Activated CD4-positive, alpha-beta T cell treated with anti-CD3 and anti-CD28 coated beads for 36 hours (primary cell): Measurements from ENCODE around the gene RAB11FIP5. TPM values are rescaled to one million over a fixed set of nuclear protein-coding genes. Genes with fewer than 3 reads are reported as not detected.
"Not testable (repeated sequence)": the region's sequence is repeated elsewhere in the genome, so short reads cannot be mapped to it uniquely, and the experiment has no call there.

Source experiments
- ATAC-seq: fragments of 200-7000 bp; cut with Tn5 transposase; one replicate; pipeline ENCODE4 v1.10.0; 2021; ENCODE audit warnings: mild to moderate bottlenecking, moderate library complexity
- CTCF ChIA-PET: fragments of 350-600 bp; sonication (Branson Sonifier 250); formaldehyde crosslinking; loops from one replicate; lab custom pipeline; 2021; ENCODE audit warnings: antibody characterized with exemption; lab: Charles Lee
- POLR2A ChIA-PET: fragments of 350-600 bp; sonication (Branson Sonifier 250); formaldehyde crosslinking; loops from one replicate; lab custom pipeline; 2021; ENCODE audit warnings: antibody characterized with exemption, inconsistent platforms; lab: Charles Lee
- DNase-seq: peaks from one replicate; pipeline ENCODE4 v3.0.0-alpha.2; 2020
- H3K27ac Mint-ChIP-seq: one replicate; pipeline ENCODE4 v1.8.0; 2021; ENCODE audit warnings: mixed read lengths
- H3K27me3 Mint-ChIP-seq: one replicate; pipeline ENCODE4 v1.8.0; 2021; ENCODE audit warnings: mixed read lengths
- H3K36me3 Mint-ChIP-seq: one replicate; pipeline ENCODE4 v1.8.0; 2021; ENCODE audit warnings: low read depth, mixed read lengths
- H3K4me1 Mint-ChIP-seq: one replicate; pipeline ENCODE4 v1.8.0; 2021; ENCODE audit warnings: mixed read lengths
- H3K4me3 Mint-ChIP-seq: one replicate; pipeline ENCODE4 v1.8.0; 2021; ENCODE audit warnings: mild to moderate bottlenecking, moderate library complexity, mixed read lengths
- H3K9me3 Mint-ChIP-seq: one replicate; pipeline ENCODE4 v1.8.0; 2021; ENCODE audit warnings: low read depth, mixed read lengths
- intact Hi-C, 2 experiments: fragments of 100-400 bp; cut with DNase I in 1 of 2; cut with micrococcal nuclease in 1 of 2; formaldehyde crosslinking; loops; one replicate each; pipeline versions ENCODE4 v1.14.2 to v1.15.1; 2022 to 2024; cut with DNase I, micrococcal nuclease
- total RNA-seq, 2 experiments: library from RNA; stranded (reverse); gene quantifications; one replicate each; pipeline ENCODE4 v1.2.3, GENCODE V29; 2021

Gene RAB11FIP5
- total RNA-seq, 2 experiments from 2014 or later, result 16.4 to 16.5 TPM

DNA sequence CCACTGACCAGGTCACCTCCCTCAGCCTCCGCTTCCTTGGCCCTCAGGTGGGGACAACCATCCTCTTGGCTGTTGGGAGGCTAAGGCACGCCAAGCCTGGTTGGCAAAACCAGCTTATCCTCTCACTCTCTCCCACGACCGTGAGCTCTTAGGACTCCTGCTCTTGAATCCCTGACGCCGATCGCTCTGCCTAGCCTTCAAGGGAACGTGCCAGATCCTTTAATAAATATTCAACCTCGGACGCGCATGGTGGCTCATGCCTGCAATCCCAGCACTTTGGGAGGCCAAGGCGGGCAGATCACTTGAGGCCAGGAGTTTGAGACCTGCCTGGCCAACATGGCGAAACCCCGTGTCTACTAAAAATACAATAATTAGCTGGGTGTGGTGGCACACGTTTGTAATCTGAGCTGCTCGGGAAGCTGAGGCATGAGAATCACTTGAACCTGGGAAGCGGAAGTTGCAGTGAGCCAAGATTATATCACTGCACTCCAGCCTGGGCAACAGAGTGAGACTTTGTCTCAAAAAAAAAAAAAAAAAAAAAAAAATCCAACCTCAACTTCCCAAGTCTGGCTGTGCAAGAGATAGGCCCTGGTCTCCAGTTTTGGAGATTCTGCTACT, 19.0 kb downstream of the RAB11FIP5 start:
- CTCF ChIA-PET, result interaction anchor here (0.5 to 2.4 kb wide), 3 partner anchors 8 to 201 kb away, joined by 4 to 5 read pairs (median 4); no protein-coding TSS in a partner anchor
- ATAC-seq, H3K36me3 Mint-ChIP-seq, H3K4me3 Mint-ChIP-seq, H3K9me3 Mint-ChIP-seq, H3K27ac Mint-ChIP-seq, intact Hi-C loops, POLR2A ChIA-PET, DNase-seq, H3K27me3 Mint-ChIP-seq, H3K4me1 Mint-ChIP-seq: not testable (repeated sequence)

DNA sequence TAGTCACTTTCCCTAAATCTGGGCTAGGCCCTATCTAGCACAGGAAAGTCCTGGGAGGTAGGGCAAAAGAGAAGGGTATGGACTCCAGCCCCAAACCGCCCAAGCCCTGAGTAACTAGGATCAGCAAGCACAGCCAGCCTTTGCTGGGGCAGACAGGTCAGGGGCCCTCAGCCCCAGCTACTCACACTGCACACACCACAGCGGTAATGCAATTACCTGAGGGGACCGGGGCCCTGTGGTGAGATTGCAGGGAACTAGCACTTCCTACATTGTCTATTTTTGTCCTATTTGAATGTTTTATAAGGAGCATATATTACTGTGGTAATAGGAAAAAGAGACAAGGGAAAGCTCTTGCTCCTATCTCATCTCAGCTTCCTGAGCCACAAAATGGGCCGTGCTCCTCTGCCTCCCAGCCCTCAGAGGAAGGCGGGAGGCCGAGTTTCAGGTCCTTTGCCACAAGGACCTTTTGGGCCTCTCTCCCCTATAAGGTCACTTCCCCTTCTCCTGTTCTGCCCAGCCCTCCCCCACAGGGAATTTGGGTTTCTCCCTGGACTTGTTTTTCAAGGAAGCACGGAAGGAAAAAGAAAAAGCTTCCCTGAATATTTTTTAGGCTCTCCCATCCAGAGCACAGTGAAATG, 20.5 kb downstream of the RAB11FIP5 start:
- POLR2A ChIA-PET, result no interaction called here
- no peak overlapping the region for H3K4me3 Mint-ChIP-seq
- no peaks in the 10 kb centered on the region for H3K9me3 Mint-ChIP-seq
- no peaks in the 10 kb centered on the region for H3K4me1 Mint-ChIP-seq
- H3K36me3 Mint-ChIP-seq, result no peaks in the 10 kb centered on the region
- intact Hi-C loops, result no loop called here
- ATAC-seq, result no peak
- CTCF ChIA-PET, result interaction anchor here (0.6 to 2.4 kb wide), 3 partner anchors 28 to 199 kb away, joined by 3 to 5 read pairs (median 5); no protein-coding TSS in a partner anchor
- H3K27me3 Mint-ChIP-seq, result no peaks in the 10 kb centered on the region
- peak overlapping the region; percentile 5 for H3K27ac Mint-ChIP-seq
- no peak for DNase-seq

DNA sequence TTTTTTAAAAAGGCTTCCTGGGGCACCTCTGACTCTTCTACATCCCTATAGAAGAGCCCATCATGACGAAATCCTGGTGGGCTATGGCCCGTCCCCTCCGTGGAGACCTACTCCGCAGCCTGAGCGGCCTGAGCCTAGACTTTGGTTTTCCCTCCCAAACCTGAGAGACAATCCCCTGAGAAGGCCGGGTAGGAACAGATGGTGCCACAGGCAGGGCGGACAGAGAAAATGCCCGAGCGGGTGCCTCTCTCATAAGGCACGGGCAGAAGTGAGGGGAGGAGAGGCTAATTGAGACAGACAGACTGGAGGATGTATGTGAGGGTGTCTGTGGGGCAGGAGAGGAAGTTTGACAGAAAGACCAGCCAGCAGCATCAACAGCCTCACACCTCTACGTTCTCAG, 21.1 kb downstream of the RAB11FIP5 start:
- no peak for DNase-seq
- POLR2A ChIA-PET, result no interaction called here
- no peak overlapping the region for H3K27ac Mint-ChIP-seq
- H3K9me3 Mint-ChIP-seq, result no peaks in the 10 kb centered on the region
- no peak for ATAC-seq
- CTCF ChIA-PET, result interaction anchor here (0.6 kb wide), 2 partner anchors 28 to 73 kb away, joined by 3 to 5 read pairs; no protein-coding TSS in a partner anchor
- H3K4me3 Mint-ChIP-seq, result no peak overlapping the region
- no peaks in the 10 kb centered on the region for H3K4me1 Mint-ChIP-seq
- intact Hi-C loops, result no loop called here
- no peaks in the 10 kb centered on the region for H3K36me3 Mint-ChIP-seq
- H3K27me3 Mint-ChIP-seq, result no peaks in the 10 kb centered on the region

DNA sequence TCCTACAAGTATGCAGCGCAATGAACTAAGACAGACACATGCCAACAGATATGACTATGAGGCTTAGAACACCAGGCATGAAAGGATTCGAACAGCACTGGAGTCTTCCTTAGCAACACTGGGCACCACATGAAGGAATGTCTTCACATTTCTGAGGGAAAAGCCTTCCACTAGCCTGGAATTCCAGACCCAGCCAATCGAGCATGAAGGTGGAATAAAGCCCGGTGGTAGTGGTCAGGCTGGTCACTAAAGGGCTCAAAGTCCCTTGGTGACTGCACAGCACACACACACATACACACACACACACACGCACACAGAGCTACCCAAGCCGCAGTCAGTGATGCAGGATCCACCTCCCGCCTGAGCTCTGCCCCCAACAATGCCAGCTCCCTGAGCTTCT, 21.6 kb downstream of the RAB11FIP5 start:
- intact Hi-C loops, result no loop called here
- no peaks in the 10 kb centered on the region for H3K9me3 Mint-ChIP-seq
- H3K27ac Mint-ChIP-seq, result no peak overlapping the region
- H3K27me3 Mint-ChIP-seq, result no peaks in the 10 kb centered on the region
- DNase-seq (no peak), ATAC-seq (no peak)
- ChIA-PET POLR2A (no interaction called here), CTCF (no interaction called here)
- H3K36me3 Mint-ChIP-seq, result no peaks in the 10 kb centered on the region
- H3K4me3 Mint-ChIP-seq, result no peak overlapping the region
- no peaks in the 10 kb centered on the region for H3K4me1 Mint-ChIP-seq

DNA sequence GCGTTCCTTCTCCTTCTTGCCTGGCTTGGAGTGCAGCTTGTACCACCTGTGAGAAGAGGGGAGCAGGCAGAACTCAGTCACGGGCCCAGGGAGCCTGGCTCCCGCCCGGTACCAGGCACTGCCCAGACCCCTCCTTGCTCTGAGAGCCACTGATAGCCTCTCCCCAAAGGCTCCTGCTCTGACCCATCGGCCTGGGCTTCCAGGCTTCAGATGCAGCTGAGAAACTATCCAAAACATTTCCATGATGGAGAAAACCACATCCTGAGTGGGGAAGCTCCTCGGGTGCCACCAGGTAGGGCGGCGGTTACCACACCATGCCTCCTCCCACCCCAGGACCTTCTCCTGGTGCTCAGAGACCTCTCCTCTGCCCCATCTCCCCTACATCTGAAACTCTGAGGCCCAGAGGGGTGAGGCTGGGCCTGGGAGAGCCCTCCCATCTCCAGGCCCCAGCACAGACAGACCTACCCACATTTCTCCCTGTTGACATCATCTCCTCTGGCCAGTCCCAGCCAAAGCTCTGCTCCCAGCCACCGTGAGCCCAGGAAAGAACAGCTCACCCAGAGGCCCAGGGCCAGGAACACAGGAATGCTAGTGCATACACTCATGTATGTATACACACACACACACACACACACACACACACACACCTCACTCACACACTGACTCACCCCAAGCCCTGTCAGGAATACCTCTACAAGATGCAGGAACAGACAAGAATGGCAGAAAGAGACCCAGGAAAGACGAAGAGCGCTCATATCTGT, 23.3 kb downstream of the RAB11FIP5 start:
- H3K4me3 Mint-ChIP-seq, result no peak overlapping the region
- H3K4me1 Mint-ChIP-seq, result no peaks in the 10 kb centered on the region
- H3K36me3 Mint-ChIP-seq, result no peaks in the 10 kb centered on the region
- ChIA-PET CTCF (interaction anchor here (1.3 to 6.4 kb wide), 2 partner anchors 67 to 88 kb away, joined by 6 to 56 read pairs; no protein-coding TSS in a partner anchor), POLR2A (interaction anchor here (1.1 kb wide), 1 partner anchor 23 kb away, joined by 3 read pairs; the partner anchor contains the start of gene RAB11FIP5)
- no peak overlapping the region for H3K27ac Mint-ChIP-seq
- intact Hi-C loops, result loop anchor here in 1 of 2 experiments (5.0 kb wide), 1 partner anchor 97 kb away; no protein-coding TSS in a partner anchor
- no peak for DNase-seq
- H3K9me3 Mint-ChIP-seq, result no peaks in the 10 kb centered on the region
- no peak for ATAC-seq
- H3K27me3 Mint-ChIP-seq, result no peaks in the 10 kb centered on the region

DNA sequence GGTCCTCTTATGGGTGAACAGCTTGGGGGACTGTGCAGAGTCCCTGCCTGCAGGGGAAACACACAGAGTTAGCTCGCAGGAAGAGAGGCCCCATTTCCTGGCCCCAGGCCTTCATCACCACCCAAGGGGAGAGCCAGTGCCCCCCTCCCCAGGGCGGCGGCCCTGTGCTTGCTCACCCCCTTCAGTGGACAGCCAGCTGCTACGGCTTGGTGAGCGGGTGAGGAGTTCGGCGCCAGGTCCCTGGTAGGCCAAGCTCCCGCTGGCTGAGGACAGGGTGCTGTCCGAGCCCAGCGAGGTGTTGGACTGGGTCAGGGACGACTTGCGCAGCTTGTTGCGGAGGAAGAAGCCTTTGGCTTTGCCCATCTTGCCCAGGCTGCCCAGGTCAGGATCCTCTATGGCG, 24.0 kb downstream of the RAB11FIP5 start:
- intact Hi-C loops, result loop anchor here in 1 of 2 experiments (5.0 kb wide), 1 partner anchor 96 kb away; no protein-coding TSS in a partner anchor

DNA sequence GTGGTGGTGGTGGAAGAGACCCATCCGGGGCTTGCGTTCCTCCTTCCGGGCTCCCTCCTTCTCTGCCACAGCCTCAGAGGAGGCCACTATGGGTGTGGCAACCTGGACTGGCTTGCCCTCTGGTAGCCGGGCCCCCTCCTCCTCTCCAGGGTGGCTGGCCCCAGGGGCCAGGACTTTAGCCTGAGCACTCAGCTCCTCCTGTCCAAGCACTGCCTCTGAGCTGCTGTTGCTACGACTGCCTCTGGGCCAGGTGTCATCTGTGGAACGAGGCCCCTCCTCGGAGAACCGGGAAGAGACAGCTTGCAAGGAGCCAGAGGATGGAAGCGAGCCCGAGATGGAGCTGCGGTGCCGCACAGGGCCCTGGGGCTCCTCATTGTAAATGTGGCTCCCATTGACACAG, 24.5 kb downstream of the RAB11FIP5 start:
- Mint-ChIP-seq H3K27me3 (no peaks in the 10 kb centered on the region), H3K27ac (no peak overlapping the region), H3K9me3 (no peaks in the 10 kb centered on the region), H3K4me1 (no peaks in the 10 kb centered on the region), H3K4me3 (no peak overlapping the region), H3K36me3 (no peaks in the 10 kb centered on the region)
- ATAC-seq (no peak), DNase-seq (no peak)
- CTCF ChIA-PET, result interaction anchor here (1.1 to 6.4 kb wide), 3 partner anchors 68 to 89 kb away, joined by 3 to 56 read pairs (median 6); no protein-coding TSS in a partner anchor
- POLR2A ChIA-PET, result interaction anchor here (1.1 kb wide), 1 partner anchor 24 kb away, joined by 3 read pairs; the partner anchor contains the start of gene RAB11FIP5
- intact Hi-C loops, result loop anchor here in 1 of 2 experiments (5.0 kb wide), 1 partner anchor 96 kb away; no protein-coding TSS in a partner anchor

More for the DNA sequence above, 24.0 kb downstream of the RAB11FIP5 start:
- no peak overlapping the region for H3K4me3 Mint-ChIP-seq
- no peaks in the 10 kb centered on the region for H3K4me1 Mint-ChIP-seq
- no peaks in the 10 kb centered on the region for H3K27me3 Mint-ChIP-seq
- DNase-seq (no peak), ATAC-seq (no peak)
- H3K27ac Mint-ChIP-seq, result no peak overlapping the region
- no peaks in the 10 kb centered on the region for H3K9me3 Mint-ChIP-seq
- no peaks in the 10 kb centered on the region for H3K36me3 Mint-ChIP-seq
- ChIA-PET POLR2A (interaction anchor here (1.1 kb wide), 1 partner anchor 24 kb away, joined by 3 read pairs; the partner anchor contains the start of gene RAB11FIP5), CTCF (interaction anchor here (1.3 to 6.4 kb wide), 2 partner anchors 67 to 88 kb away, joined by 6 to 56 read pairs; no protein-coding TSS in a partner anchor)

DNA sequence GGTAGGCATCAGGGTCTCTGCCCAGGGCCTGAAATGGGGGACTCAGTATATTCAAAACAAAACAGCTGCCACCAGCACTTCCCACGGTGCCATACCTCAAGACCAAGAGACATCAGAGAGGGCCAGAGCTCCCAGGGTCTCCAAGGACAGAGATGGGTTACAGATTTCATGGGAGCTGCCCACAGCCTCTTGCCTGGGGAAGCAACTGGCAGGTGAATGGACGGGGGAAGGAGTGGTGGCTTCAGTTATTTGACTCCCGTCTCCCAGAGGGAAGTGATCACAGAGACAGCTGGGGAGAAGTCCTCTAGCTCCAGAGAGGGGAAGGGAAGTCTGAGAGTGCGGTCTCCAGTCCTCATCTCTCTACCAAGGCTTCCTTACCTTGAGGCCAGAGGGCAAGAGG, 25.4 kb downstream of the RAB11FIP5 start:
- no peaks in the 10 kb centered on the region for H3K9me3 Mint-ChIP-seq
- intact Hi-C loops, result loop anchor here in 1 of 2 experiments (5.0 kb wide), 1 partner anchor 95 kb away; no protein-coding TSS in a partner anchor

DNA sequence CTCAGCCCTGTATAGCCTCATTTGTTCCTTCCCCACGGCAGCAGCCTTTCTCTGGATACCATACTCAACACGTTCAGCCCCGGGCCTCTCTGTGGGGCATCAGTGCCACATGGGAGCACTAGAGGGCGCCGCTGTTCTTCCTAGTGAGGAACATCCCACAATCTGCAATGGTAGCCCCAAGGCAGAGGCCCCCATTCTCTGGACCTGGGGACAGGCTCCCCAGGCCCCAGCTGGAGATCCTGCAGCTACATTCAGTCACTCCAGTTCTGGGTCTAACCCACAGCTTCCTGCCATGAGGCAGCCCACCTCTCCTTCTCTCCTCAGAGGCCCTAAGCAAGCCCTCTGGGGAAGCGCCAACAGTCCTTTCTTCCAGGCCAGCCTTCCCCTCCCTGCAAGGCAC, 27.1 kb downstream of the RAB11FIP5 start:
- Mint-ChIP-seq H3K4me3 (no peak overlapping the region), H3K27ac (no peak overlapping the region), H3K9me3 (no peaks in the 10 kb centered on the region), H3K36me3 (no peaks in the 10 kb centered on the region), H3K27me3 (no peaks in the 10 kb centered on the region), H3K4me1 (no peaks in the 10 kb centered on the region)
- POLR2A ChIA-PET, result interaction anchor here (0.6 kb wide), 1 partner anchor 356 kb away, joined by 8 read pairs; no protein-coding TSS in a partner anchor
- ATAC-seq, result peak; percentile 98
- intact Hi-C loops, result loop anchor here (1.0 to 5.0 kb wide), 5 partner anchors 71 to 127 kb away; no protein-coding TSS in a partner anchor
- CTCF ChIA-PET, result interaction anchor here (0.6 to 6.4 kb wide), 21 partner anchors 8 to 153 kb away, joined by 3 to 56 read pairs (median 4); no protein-coding TSS in a partner anchor
- peak; percentile 91 for DNase-seq

More for the DNA sequence above, 25.4 kb downstream of the RAB11FIP5 start:
- ATAC-seq (no peak), DNase-seq (no peak)
- ChIA-PET POLR2A (interaction anchor here (0.6 kb wide), 1 partner anchor 13 kb away, joined by 3 read pairs; no protein-coding TSS in a partner anchor), CTCF (interaction anchor here (0.5 to 6.4 kb wide), 10 partner anchors 9 to 157 kb away, joined by 3 to 56 read pairs (median 4); no protein-coding TSS in a partner anchor)
- Mint-ChIP-seq H3K36me3 (no peaks in the 10 kb centered on the region), H3K4me3 (no peak overlapping the region), H3K4me1 (no peaks in the 10 kb centered on the region), H3K27ac (no peak overlapping the region), H3K27me3 (no peaks in the 10 kb centered on the region)

DNA sequence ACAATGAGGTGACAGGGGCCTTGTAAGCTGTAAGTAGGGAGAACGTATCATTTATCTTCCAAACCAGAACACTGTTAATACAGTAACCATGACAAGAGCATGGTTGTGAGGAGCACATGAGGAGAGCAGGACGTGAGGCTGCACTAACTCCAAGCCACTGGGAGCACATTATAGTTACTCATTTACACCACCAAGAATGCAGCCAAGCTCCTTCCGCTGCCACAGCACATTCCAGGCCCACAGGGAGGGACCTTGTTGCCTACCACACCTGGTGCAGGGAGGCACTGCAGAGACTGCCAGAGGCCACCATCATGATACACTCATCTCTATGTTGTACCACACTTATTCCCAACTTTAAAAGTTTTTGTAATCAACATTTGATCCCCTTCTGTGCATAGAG, 27.8 kb downstream of the RAB11FIP5 start:
- Mint-ChIP-seq H3K27me3 (no peaks in the 10 kb centered on the region), H3K27ac (no peak overlapping the region), H3K9me3 (no peaks in the 10 kb centered on the region), H3K4me3 (no peak overlapping the region), H3K36me3 (no peaks in the 10 kb centered on the region), H3K4me1 (no peaks in the 10 kb centered on the region)
- ATAC-seq (no peak), DNase-seq (no peak)
- intact Hi-C loops, result loop anchor here (1.0 to 5.0 kb wide), 5 partner anchors 71 to 127 kb away; no protein-coding TSS in a partner anchor
- POLR2A ChIA-PET, result no interaction called here
- CTCF ChIA-PET, result interaction anchor here (0.5 to 6.4 kb wide), 19 partner anchors 8 to 890 kb away, joined by 3 to 56 read pairs (median 4); no protein-coding TSS in a partner anchor
